HG03097 (cell line): ENCODE results near the gene RTL10.

Source experiments
- ATAC-seq: cut with Tn5 transposase; IDR thresholded peaks from one replicate; pipeline ENCODE4 v1.9.1; 2021; ENCODE audit not compliant: unreplicated experiment, low FRiP score

Gene RTL10

GRCh38 chr22:19812910-19813309 is 41.8 kb downstream of the RTL10 start:
- ATAC-seq, result no peak

GRCh38 chr22:19811811-19812771 is 42.6 kb downstream of the RTL10 start:
- ATAC-seq, result no peak

- ATAC-seq, result no peak
Measured at GRCh38 chr22:19811211-19811621, 43.5 kb downstream of the RTL10 start.

- no peak for ATAC-seq
Measured at GRCh38 chr22:19810381-19811201, 44.1 kb downstream of the RTL10 start.

GRCh38 chr22:19809741-19810140 is 44.9 kb downstream of the RTL10 start:
- ATAC-seq, result no peak

- no peak for ATAC-seq
Measured at GRCh38 chr22:19808873-19809478, 45.7 kb downstream of the RTL10 start.

- ATAC-seq, result no peak
Measured at GRCh38 chr22:19807914-19808872, 46.5 kb downstream of the RTL10 start.

- ATAC-seq, result no peak
Measured at GRCh38 chr22:19807161-19807913, 47.3 kb downstream of the RTL10 start.

GRCh38 chr22:19806213-19807160 is 48.2 kb downstream of the RTL10 start:
- no peak for ATAC-seq

- no peak for ATAC-seq
Measured at GRCh38 chr22:19805821-19806212, 48.9 kb downstream of the RTL10 start.
